GM21786 (cell line): ENCODE measurements around the gene KDM4B.

Experiments used
- ATAC-seq: cut with Tn5 transposase; IDR thresholded peaks from one replicate; pipeline ENCODE4 v1.9.1; 2021; ENCODE audit not compliant: unreplicated experiment

KDM4B gene

GRCh38 chr19:4984438-4984990 is 15.6 kb downstream of the KDM4B start:
- ATAC-seq = no peak

- no peak for ATAC-seq
Measured at GRCh38 chr19:4985551-4985991, 16.7 kb downstream of the KDM4B start.

DNA sequence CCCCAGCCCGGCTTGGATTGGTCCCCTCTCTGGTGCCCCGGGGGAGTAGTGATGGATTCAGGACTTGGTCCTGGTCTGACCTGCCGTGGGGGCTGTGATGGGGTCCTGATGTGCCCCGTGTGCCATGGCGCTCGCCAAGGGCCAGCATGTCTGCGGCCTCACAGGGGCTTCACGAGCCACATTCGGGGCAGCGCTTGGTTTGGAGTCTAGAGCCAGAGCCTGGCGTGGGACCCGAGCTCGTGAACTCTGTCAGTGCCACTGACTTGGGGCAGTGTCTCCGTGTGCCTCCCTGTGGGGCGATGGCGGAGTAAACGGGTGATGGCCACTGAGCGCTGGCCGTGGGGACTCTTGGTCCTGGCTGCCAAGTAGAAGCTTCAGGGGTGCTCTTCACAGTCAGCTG is 17.1 kb downstream of the KDM4B start:
- no peak for ATAC-seq

GRCh38 chr19:4986471-4986891 is 17.6 kb downstream of the KDM4B start:
- ATAC-seq = no peak

DNA sequence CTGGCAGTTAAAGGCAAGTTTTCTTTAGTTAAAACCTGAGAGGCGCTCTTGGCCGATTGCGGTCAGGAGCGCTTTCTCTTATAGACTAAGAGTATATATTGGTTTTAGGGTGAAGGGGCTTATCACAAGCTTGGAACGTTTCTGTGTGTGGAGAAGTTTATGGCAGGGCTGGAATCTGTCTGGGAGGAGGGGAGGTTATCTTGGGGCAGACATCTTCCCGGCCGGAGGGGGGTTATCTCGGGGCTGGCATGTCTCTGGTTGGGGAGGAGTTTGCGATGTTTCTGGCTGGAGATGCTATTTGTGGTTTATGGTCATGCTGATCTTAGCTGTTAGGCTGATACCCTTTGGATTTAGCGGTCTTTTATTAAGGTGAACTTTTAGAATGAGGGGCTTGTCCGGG is 18.3 kb downstream of the KDM4B start:
- no peak for ATAC-seq

DNA sequence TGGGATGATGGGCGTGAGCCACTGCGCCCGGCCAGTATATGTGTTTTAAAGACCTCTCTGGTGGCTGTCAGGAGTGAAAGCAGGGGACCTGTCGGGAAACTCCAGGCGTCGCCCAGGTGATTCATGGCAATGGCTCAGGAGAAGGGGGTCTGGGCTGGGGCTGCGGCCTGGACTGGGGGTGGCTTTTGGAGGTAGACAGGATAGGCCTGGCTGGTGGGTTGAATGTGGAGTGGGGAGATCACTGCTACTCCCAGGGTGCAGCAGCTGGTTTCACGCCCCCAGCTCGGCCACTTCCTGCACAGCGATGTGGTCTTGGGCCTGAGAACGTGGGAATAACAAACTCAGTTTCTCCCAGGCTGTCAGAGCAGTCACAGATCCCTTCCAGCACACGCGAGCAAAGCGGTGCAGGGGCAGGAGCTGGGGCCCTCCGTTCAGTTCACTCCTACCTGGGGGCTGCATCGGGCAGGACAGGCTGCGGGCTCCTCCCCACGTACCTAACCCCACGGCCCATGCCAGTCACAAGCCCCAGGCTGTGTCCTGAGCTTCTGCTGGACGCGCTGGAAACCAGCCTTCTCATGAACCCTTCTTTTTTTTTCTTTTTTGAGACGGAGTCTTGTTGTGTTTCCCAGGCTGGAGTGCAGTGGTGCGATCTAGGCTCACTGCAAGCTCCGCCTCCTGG is 18.9 kb downstream of the KDM4B start:
- ATAC-seq = no peak

DNA sequence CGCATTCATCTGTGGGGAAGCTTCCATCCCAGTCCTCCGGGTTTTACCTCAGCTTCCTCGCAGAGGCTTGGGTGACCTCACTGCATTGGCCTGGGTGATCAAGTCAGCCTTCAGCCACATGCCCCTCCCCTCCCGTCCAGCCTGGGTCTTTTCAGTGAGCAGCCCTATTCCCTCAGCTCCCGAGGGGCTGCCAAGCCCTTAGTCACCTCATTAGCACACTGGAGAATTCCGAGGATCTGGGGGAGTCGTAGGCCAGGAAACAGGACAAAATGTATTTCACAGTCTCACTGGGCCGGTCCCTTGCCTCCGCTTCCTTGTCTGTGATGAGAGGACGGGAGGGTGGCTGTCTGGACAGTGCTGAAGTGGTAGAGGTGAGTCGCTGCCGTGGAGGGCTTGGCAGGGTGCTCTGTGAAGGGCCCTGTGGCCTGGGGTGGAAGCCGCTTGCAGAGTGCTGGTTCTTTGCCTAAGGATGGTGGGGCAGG is 19.9 kb downstream of the KDM4B start:
- ATAC-seq = no peak

GRCh38 chr19:4990306-4990705 is 21.4 kb downstream of the KDM4B start:
- ATAC-seq = no peak

DNA sequence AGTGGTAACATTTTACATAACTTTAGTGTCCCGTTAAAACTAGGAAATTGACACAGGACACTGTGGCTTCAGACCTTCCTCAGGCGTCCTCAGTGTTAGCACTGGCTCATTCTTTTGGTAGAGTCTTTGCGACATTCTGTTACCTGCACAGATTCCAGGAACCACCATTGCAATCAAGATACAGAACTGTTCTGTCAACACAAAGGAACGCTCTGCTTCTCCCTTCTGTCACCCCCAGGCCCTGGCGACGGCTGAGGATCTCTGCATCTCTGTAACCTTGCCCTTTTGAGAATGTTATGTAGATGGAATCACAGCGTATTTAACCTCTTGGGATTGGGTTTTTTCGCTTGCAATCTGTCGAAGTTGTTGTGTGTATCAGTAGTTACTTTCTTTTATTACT is 22.6 kb downstream of the KDM4B start:
- no peak for ATAC-seq

DNA sequence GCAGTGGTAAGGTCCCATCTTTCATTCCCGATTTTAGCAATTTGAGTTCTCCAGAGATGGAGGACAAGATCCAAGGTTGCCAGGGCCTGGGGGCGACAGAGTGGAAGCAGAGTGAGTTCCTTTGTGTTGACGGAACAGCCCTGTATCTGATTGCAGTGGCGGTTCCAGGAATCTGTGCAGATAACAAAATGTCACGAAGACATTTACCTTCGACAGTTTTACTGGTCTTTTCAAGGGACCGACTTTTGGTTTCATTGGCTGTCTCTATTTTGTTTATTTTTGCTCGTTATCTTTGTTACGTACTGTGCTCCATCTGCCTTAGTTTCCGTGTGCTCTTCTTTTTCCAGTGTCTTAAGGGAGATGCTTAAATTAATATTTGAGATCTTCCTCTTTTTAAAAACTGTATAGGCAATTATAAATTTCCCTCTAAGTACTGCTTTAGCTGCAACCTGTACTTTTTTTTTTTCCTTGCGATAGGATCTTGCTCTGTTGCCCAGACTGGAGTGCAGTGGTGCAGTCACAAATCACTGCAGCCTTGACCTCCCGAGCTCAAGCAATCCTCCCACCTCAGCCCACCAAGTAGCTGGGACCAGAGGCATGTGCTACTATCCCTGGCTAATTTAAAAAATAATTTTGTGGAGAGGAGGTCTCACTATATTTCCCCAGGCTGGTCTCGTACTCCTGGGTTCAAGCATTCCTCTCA is 23.2 kb downstream of the KDM4B start:
- no peak for ATAC-seq

DNA sequence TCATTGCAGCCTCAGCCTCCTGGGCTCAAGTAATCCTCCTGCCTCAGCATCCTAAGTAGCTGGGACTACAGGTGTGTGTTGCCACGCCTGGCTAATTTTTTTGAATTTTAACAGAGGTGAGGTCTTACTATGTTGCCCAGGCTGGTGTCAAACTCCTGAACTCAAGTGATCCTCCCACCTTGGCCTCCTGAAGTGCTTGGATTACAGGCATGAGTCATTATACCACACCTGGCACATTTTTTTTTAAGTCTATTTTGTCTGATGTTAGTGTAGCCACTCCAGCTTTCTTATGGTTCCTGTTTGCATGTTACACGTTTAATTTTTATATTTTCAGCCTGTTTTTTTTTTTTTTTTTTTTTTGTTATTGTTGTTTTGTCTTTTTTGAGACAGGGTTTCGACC is 24.8 kb downstream of the KDM4B start:
- ATAC-seq = no peak

- no peak for ATAC-seq
Measured at GRCh38 chr19:4996701-4997100, 27.8 kb downstream of the KDM4B start.

DNA sequence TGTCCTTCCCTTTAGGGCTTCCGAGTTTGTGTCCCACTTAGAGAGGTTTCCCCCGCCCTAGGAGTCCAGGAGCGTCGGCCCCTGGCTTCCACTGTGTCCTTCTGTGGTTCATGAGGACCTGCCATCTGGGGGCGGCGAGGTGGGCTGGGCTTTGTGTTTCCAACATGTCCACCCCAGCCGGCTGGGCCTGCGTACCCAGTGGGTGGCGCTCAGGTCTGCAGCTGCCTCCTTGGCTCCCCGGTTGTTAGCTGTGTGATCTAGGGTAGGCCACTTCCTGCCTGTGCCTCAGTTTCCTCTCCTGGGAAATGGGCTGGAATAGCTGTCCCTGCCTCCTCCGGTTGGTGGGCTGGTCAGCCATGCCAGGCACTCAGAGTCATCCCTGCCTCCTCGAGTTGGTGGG is 28.4 kb downstream of the KDM4B start:
- ATAC-seq = no peak

DNA sequence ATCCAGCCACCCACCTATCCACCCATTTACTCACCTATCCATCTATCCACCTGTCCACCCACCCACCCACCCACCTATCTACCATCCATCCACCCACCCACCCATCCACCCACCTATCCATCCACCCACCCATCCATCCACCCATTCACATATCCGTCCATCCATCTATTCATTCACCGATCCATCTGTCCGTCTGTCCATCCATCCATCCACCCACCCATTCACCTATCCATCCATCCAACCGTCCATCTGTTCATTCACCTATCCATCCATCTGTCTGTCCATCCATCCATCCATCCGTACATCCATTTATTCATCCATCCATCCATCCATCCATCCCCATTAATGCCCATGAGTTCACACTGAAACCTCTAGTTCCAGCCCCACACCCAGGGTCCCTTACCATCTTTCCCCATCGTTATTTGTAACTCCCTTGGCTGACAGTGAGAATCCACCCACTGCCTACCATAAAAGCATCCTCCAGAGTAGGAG is 31.3 kb downstream of the KDM4B start:
- no peak for ATAC-seq

DNA sequence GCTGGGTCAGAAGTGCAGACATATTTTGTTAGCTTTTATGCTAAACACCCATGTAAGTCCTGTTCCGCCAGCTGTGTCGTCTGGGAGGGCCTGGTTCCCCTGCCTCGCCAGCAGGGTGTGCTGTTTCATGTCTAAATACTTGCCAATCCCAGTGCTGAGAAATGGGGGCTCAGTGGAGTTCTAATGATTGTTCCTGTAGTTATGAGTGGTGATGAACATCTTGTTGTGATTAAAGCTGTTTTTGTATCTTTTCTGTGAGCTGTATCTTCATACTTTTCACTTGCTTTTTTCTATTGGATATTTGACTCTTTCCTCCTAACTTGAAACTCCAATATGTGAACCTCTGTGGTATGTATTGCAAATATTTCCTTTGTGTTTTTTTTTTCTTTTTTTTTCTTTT is 32.7 kb downstream of the KDM4B start:
- no peak for ATAC-seq

- ATAC-seq = no peak
Measured at GRCh38 chr19:5002143-5002542, 33.2 kb downstream of the KDM4B start.

GRCh38 chr19:5003781-5004180 is 34.9 kb downstream of the KDM4B start:
- no peak for ATAC-seq

DNA sequence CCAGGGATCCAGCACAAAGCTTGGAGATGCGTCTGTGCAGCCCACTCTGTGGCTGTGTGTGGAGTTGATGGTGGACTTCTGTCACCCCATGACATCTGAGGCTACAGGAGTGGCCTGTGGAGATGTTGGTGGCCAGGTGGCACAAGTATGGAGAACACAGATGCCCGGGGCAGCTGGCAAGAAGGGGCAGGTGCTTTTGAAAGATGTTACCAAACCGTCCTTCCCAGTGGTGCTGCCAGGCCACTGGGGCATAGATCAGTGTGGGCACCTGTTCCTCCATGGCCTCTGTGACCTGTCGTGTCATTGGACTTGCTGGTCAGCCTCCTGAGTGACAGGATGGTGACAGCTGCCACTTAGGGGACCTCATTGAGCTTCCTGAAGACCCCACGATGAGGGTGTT is 36.2 kb downstream of the KDM4B start:
- ATAC-seq = no peak

DNA sequence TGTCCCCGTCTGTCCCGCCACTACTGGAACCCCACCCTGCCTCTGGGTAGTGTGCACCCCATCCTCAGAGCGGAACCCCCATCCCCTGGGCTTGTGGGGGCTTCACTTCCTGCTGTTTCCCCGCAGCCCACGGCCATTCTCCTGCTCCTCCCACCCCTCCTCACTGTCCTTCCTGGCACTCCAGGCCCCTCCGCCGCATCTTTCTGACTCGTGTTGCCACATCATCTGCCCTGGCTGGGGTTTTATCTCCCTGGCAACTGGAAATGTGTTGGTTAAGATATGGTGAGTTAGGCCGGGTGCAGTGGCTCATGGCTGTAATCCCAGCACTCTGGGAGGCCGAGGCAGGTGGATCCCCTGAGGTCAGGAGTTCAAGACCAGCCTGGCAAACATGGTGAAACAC is 37.3 kb downstream of the KDM4B start:
- no peak for ATAC-seq

DNA sequence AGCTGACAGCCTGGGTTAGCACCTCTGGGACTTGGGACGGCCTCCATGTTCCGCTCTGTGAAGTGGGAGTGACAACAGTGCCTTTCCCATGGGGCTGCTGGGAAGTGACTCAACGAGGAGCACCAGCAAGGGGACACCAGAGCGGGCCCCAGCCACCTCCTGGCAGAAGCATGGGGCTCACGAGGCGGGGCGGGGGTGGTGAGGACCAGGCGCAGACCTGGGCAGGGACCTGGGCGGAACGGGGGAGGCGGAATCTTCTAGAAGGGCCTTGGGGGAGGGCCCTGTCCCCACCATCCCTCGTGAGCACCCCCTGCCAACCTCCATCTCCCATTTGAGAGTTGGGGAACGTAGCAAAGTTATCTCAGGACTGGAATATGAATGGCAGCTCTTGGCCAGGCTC is 37.9 kb downstream of the KDM4B start:
- ATAC-seq = no peak

DNA sequence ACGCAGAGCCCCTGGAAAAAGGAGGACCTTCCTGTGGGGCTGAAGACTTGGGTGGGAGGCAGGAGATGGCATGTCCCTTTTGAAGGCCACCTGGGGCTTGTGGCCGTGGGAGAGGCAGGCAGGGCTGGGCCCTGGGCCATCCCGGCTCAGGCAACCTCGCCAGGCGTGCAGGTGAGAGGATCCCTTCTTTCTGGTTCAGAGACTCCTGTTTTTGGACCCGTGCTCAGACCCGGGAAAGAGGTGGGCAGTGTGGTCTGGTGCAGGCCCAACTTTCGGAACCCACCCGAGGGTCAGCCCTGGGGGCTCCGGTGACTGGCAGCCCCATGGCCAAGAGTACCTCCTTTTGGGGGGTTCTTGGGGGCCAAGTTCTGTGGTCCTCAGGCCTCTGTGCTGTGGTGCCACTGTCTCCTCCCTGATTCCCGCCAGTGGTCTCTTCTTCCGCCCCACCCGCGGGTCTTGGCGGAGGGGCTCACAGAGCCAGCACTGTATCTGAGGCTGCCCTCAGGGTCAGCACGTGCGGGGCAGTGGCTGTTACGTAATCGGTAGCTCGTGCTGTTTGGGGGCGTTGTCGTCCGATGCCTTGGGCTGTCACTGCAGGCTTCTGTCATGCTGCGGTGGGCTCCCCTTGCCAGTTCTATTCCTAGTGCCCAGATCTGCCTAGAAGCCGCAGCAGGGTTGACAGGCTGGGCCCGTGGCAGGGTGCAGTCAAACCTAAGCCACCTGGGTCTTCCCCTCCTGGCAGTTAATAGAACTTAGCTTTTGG is 42.7 kb downstream of the KDM4B start:
- no peak for ATAC-seq
